ENCODE measurements around the gene TRAP1. TPM values are rescaled to one million over a fixed set of nuclear protein-coding genes. Genes with fewer than 3 reads are reported as not detected.

The TRAP1 gene
- total RNA-seq, 4 donors from 2014 or later = 75.7 to 147 (median 116) TPM

DNA sequence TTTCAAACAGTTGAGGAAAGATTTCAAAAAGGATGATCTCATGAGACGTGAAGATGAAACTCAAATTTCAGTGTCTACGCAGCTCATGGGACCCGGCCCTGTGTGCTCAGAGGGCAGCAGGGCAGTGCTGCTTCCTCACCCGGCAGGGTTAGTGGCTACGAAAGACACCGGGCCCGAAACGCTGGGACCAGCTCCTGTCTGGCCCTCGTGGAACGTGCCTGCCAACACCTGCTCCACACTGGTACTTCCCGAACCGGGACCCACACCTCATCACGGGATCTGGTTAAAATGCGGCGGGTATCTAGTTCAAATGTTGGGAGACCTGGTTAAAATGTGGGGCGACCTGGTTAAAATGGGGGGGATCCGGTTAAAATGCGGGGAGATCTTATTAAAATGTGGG, 44.1 kb downstream of the TRAP1 start:
- no peaks in the 10 kb centered on the region for H3K4me1 ChIP-seq
- H3K4me3 ChIP-seq = no peak overlapping the region
- H3K36me3 ChIP-seq = peaks cover 82% of the 10 kb centered on the region
- no peaks in the 10 kb centered on the region for H3K27me3 ChIP-seq
- H3K9me3 ChIP-seq = no peaks in the 10 kb centered on the region
- TF ChIP-seq, protein P1, sequence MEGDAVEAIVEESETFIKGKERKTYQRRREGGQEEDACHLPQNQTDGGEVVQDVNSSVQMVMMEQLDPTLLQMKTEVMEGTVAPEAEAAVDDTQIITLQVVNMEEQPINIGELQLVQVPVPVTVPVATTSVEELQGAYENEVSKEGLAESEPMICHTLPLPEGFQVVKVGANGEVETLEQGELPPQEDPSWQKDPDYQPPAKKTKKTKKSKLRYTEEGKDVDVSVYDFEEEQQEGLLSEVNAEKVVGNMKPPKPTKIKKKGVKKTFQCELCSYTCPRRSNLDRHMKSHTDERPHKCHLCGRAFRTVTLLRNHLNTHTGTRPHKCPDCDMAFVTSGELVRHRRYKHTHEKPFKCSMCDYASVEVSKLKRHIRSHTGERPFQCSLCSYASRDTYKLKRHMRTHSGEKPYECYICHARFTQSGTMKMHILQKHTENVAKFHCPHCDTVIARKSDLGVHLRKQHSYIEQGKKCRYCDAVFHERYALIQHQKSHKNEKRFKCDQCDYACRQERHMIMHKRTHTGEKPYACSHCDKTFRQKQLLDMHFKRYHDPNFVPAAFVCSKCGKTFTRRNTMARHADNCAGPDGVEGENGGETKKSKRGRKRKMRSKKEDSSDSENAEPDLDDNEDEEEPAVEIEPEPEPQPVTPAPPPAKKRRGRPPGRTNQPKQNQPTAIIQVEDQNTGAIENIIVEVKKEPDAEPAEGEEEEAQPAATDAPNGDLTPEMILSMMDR (IDR thresholded peaks at IDR 0.05) = no peak
- TF ChIP-seq POLR2A (IDR thresholded peaks at IDR 0.05) (no peak), POLR2AphosphoS5 (IDR thresholded peaks at IDR 0.05) (no peak), EP300 (IDR thresholded peaks at IDR 0.05) (no peak)
- DNase-seq (ENCODE audit: low spot score in 2 of 2) = no peak
- 93% methylated on average over 18 of the region's 18 CpGs for WGBS
- no peak overlapping the region for H3K27ac ChIP-seq

DNA sequence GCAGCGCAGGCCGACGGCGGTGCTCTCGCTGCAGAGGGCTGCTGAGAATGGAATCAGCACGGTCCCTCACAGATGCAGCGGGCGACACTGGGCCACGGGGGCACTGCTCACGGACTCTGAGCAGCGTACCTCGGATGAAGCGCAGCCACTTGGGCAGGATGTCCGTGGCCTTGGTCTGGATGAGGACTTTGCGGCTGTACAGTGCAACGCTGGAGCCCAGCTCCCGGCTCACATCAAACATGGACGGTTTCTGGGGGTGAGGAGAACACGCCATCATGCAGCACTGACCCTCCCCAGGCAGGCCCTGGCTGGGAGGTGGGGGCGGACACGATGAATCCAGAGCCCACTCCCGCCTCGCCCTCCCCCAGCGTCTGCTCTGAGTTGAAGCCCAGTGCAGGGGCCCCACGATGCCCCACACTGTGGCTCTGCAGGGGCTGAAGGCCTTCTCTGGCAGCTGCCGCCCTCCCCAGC, 44.7 kb downstream of the TRAP1 start:
- WGBS = 93% methylated on average over 21 of the region's 26 CpGs

DNA sequence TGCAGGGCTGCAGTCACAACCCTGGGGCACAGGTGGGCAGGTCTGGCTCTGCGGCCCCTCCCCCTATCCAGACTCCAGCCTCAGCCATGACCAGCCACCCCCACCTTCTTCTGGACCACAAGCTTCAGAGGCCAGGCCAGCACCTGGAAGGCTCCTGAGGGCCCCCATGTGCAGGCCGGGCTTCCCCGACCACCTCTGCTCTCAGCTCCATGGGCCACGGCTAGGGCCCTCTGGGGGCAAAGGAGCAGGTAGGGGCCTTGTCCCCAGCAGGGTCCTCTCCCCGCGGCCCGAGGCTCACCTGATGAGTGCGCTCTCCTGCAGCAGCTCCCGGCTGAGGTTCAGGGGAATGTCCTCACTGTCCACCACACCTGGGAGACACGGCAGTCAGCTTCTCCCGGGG, 45.9 kb downstream of the TRAP1 start:
- Histone ChIP-seq H3K27me3 (no peaks in the 10 kb centered on the region), H3K9me3 (no peaks in the 10 kb centered on the region), H3K4me1 (no peaks in the 10 kb centered on the region), H3K36me3 (peaks cover 70% of the 10 kb centered on the region), H3K4me3 (no peak overlapping the region), H3K27ac (no peak overlapping the region)
- TF ChIP-seq, protein P1 (IDR thresholded peaks at IDR 0.05) = no peak
- no peak for TF ChIP-seq EP300 (IDR thresholded peaks at IDR 0.05)
- TF ChIP-seq POLR2AphosphoS5 (IDR thresholded peaks at IDR 0.05) = no peak
- no peak for TF ChIP-seq POLR2A (IDR thresholded peaks at IDR 0.05)
- 96% methylated on average over 3 of the region's 11 CpGs for WGBS
- DNase-seq (ENCODE audit: low spot score in 2 of 2) = no peak

More for the DNA sequence above, 44.7 kb downstream of the TRAP1 start:
- DNase-seq (ENCODE audit: low spot score in 2 of 2) = no peak
- peaks cover 77% of the 10 kb centered on the region for H3K36me3 ChIP-seq
- TF ChIP-seq POLR2A (IDR thresholded peaks at IDR 0.05) = no peak
- TF ChIP-seq EP300 (IDR thresholded peaks at IDR 0.05) = no peak
- TF ChIP-seq, protein P1 (IDR thresholded peaks at IDR 0.05) = no peak
- no peak for TF ChIP-seq POLR2AphosphoS5 (IDR thresholded peaks at IDR 0.05)
- no peaks in the 10 kb centered on the region for H3K9me3 ChIP-seq
- H3K27ac ChIP-seq = no peak overlapping the region
- no peaks in the 10 kb centered on the region for H3K27me3 ChIP-seq
- H3K4me3 ChIP-seq = no peak overlapping the region
- H3K4me1 ChIP-seq = no peaks in the 10 kb centered on the region

- DNase-seq (ENCODE audit: low spot score in 2 of 2) = no peak
- Histone ChIP-seq H3K9me3 (no peaks in the 10 kb centered on the region), H3K27ac (no peak overlapping the region), H3K27me3 (no peaks in the 10 kb centered on the region), H3K36me3 (peaks cover 70% of the 10 kb centered on the region), H3K4me3 (no peak overlapping the region), H3K4me1 (no peaks in the 10 kb centered on the region)
- TF ChIP-seq, protein P1 (IDR thresholded peaks at IDR 0.05) = no peak
- no peak for TF ChIP-seq EP300 (IDR thresholded peaks at IDR 0.05)
- TF ChIP-seq POLR2AphosphoS5 (IDR thresholded peaks at IDR 0.05) = no peak
- no peak for TF ChIP-seq POLR2A (IDR thresholded peaks at IDR 0.05)
- 88% methylated on average over 12 of the region's 13 CpGs for WGBS
Observed at GRCh38 chr16:3670711-3671110, 46.6 kb downstream of the TRAP1 start.

DNA sequence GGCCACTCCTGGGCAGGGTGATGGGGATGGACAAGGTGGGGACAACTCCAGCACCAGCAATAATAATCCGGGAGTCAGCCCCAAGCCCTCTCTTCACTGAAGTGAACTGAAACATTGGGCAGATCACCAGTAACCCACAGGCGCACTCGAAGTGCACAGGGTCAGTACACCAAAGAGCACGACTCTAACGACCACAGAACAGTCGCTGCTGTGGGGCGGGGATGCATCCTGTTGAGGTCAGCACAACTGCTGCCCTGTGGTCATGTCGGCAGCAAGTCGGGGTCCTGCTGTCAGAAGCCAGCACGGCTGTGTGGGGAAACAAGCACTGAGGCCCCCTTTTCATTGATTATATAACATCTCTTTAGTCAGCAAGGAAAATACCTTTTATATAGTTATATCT, 48.2 kb downstream of the TRAP1 start:
- no peak for TF ChIP-seq POLR2A (IDR thresholded peaks at IDR 0.05)
- TF ChIP-seq POLR2AphosphoS5 (IDR thresholded peaks at IDR 0.05) = no peak
- TF ChIP-seq EP300 (IDR thresholded peaks at IDR 0.05) = no peak
- TF ChIP-seq, protein P1 (IDR thresholded peaks at IDR 0.05) = no peak
- Histone ChIP-seq H3K9me3 (no peaks in the 10 kb centered on the region), H3K27ac (no peak overlapping the region), H3K27me3 (no peaks in the 10 kb centered on the region), H3K4me3 (no peak overlapping the region), H3K4me1 (no peaks in the 10 kb centered on the region), H3K36me3 (peaks cover 70% of the 10 kb centered on the region)
- WGBS = 100% methylated on average over 9 of the region's 10 CpGs
- no peak for DNase-seq (ENCODE audit: low spot score in 2 of 2)

Data from suprapubic skin (tissue), 4 donors.